LNCaP clone FGC (cell line): ENCODE data around the gene ROBO4.

Source experiments
- DNase-seq: peaks from one replicate; pipeline ENCODE4 v3.0.0-alpha.2; 2011; ENCODE audit warnings: low read depth
- H3K4me3 ChIP-seq: 2 replicates; pipeline ENCODE4 v1.5.1; 2011; ENCODE audit warnings: mild to moderate bottlenecking, low read depth, low read length, control low read depth
- TF ChIP-seq, protein P1 (sequence below): IDR thresholded peaks from 2 replicates; pipeline ENCODE4 v1.5.1; 2012; ENCODE audit warnings: mild to moderate bottlenecking; ENCODE audit not compliant: control insufficient read depth, insufficient read depth; ENCODE audit errors: extremely low read depth

ROBO4 gene

DNA sequence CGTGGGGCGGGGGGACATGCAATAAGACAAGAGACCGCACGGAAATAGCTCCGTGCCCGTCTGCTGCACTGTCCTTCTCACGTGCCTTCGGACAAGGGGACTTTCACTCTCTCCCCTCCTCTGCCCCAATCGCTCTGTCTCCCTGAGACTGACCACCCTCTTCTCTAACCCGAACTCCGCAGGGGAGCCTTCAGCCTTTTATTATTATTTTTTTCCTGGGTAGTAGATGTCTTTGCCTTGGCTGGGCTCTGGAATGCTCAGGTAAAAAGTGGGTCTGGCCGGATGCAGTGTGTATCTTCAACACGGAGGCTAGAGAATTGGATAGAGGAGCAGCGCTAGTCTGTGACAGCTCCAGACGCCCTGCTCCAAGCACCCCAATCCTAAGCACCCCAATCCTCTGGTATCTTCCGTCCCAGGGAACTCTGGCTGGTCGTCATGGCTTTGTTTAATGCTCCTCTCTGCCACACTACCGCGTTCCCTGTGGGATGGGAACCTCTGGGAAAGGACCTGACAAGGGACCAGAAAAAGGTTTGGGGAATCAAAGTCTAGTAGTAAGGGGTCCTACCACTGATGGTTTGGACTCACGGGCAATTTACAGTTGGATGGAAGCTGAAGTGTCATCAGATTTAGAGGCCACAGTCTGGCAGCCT is 57.6 kb downstream of the ROBO4 start:
- DNase-seq = no peak
- TF ChIP-seq, protein P1, sequence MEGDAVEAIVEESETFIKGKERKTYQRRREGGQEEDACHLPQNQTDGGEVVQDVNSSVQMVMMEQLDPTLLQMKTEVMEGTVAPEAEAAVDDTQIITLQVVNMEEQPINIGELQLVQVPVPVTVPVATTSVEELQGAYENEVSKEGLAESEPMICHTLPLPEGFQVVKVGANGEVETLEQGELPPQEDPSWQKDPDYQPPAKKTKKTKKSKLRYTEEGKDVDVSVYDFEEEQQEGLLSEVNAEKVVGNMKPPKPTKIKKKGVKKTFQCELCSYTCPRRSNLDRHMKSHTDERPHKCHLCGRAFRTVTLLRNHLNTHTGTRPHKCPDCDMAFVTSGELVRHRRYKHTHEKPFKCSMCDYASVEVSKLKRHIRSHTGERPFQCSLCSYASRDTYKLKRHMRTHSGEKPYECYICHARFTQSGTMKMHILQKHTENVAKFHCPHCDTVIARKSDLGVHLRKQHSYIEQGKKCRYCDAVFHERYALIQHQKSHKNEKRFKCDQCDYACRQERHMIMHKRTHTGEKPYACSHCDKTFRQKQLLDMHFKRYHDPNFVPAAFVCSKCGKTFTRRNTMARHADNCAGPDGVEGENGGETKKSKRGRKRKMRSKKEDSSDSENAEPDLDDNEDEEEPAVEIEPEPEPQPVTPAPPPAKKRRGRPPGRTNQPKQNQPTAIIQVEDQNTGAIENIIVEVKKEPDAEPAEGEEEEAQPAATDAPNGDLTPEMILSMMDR = no peak
- no peak overlapping the region for H3K4me3 ChIP-seq

DNA sequence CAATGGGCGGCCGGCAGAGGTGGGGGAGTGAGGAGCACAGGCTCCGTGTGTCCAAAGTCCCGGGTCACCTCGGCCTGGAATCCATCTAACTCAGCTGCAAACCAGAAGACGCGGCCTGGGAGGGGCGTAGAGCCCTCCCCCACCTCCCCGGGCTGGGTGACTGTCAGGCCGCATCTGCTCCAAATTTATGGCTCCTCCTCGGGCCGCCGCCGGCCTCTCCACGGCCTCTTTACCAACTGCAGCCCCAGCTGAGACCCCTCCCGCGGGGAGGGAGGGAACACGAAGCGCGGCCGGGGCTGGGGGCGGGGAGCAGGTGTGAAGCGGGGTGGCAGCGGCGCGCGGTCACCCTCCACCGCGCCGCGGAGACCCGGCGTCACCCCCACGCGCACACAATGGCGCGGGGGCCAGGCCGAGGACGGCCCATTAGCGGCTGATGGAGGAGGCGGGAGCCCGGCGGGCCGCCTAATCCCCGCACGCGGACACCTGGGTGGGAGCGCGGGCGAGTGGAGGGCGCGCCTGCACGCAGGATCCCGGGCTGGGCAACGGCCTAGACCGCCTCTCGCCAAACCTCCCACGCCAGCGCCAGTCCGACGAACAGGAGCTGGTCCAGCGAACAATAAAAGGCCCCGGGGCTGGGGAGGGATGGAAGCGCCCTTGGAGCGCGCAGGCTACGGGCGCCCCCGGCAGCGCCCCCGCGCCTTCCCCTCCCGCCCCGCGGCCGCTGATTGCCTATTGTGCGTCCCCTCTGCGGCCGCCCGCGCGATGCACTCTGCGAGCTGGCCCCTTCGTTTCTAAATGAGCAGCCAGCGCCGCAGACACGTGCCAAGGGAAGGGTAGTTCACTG is 58.3 kb downstream of the ROBO4 start:
- no peak overlapping the region for H3K4me3 ChIP-seq
- TF ChIP-seq, protein P1 = no peak
- DNase-seq = no peak

DNA sequence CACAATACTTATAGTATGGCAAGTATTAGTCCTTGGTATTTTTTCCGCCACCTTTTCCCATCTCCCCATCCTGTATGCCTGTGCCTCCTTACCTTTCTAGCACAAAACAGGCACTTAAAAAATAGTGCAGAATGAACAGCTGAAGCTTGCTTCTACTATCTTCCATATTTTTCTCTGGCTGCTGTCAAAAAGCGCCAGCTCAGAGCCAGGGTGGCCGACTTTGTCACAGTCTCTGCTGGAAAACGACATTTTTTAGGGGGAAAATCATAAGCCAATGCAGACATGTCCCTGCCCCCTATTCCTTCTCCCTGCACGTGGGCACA is 58.9 kb downstream of the ROBO4 start:
- TF ChIP-seq, protein P1 = no peak
- no peak for DNase-seq
- H3K4me3 ChIP-seq = no peak overlapping the region

DNA sequence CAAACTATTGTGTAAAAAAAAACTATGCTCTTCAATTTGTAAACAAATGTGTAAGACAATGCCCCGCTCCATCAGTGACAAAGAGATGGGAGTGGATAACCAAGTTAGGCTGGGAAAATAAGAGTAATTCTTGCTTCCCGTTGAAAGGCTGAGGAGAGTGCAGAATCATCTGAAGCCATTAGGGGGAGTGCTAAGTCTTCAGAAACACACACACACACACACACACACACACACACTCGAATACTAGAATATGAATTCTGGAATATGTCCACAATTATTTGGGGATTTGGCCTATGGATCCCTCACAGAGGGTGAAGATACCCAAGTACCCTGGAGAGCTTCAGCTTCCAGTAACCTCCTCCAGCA is 60.2 kb downstream of the ROBO4 start:
- DNase-seq = peak; percentile 61
- no peak overlapping the region for H3K4me3 ChIP-seq

DNA sequence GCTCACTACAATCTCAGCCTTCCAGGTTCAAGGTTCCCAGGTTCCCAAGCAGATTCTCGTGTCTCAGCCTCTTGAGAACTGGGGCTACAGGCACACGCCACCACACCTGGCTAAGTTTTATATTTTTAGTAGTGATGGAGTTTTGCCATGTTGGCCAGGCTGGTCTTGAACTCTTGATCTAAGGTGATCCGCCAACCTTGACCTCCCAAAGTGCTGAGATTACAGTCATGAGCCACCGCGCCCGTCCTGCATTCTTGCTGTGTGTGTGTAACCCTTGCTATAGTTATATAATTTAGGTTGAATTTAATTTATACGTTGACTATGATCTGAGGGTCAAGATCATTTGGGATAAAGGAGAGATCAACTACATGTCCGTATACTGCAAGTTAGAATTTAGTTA is 61.7 kb downstream of the ROBO4 start:
- no peak overlapping the region for H3K4me3 ChIP-seq
- TF ChIP-seq, protein P1 = no peak
- no peak for DNase-seq

More for the DNA sequence above, 60.2 kb downstream of the ROBO4 start:
- TF ChIP-seq, protein P1 = peak; percentile 71

DNA sequence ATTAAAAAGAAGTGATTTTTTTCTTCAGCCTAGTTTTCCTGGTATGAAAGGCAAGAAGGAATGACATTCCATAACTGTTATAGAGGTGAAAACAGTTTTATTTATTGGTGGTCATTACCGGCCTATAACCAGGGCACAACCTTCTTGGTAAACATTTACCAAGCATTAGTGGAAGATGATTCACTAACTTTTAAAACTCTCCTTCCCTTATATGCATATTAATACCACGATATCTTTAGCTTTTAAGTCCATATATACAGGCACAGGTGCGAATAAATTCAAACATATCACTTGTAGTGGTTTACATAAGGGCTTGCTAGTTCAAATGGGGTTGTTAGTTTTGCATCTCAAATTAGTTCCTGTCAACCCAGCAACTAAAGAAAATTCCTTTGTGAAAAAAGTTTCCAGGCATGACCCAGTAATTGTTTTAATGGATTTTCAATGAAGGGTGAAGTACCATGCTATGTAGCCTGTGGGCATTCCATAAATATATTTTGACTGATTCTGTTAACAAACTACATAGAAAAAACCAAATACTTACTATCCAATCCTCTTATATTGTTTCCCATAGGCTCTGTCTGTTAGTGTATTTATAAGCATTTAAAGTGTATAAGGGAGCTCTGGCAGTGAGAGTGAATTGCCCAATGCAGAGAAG is 63.0 kb downstream of the ROBO4 start:
- TF ChIP-seq, protein P1 = no peak
- H3K4me3 ChIP-seq = no peak overlapping the region
- DNase-seq = no peak
